GM21447 (cell line): ENCODE measurements around the gene EHD4.

Experiments used
- ATAC-seq: cut with Tn5 transposase; IDR thresholded peaks from one replicate; pipeline ENCODE4 v1.9.1; 2021; ENCODE audit not compliant: unreplicated experiment

EHD4 gene

GRCh38 chr15:41921167-41921566, 51.2 kb downstream of the EHD4 start:
- no peak for ATAC-seq

DNA sequence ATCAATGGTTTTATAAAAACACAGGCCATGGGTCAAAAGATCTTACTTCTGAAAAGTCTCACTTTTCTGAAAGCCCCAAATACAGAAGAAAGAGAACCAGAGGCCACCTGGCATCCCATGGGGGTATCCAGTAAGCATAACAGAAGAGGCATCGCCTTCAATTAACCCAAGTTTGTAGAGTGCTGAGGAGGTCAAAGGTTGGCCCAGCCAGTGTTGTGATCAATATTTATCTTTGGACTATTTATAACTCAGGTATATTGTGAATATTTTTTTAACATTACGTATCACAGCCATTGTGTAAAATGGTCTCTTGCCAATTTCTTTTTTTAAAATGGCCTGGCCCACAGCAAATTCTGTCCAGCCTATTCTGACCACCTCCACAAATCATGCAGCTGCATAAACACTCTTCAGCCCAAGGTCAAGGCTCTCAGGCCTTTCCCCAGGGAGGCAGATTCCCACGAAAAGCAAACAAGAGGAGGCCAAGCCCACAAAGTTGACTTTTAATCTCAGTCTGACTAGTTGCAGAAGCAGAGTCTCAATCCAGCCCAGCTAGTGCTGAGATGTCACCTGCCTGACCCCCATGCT, 52.3 kb downstream of the EHD4 start:
- no peak for ATAC-seq

DNA sequence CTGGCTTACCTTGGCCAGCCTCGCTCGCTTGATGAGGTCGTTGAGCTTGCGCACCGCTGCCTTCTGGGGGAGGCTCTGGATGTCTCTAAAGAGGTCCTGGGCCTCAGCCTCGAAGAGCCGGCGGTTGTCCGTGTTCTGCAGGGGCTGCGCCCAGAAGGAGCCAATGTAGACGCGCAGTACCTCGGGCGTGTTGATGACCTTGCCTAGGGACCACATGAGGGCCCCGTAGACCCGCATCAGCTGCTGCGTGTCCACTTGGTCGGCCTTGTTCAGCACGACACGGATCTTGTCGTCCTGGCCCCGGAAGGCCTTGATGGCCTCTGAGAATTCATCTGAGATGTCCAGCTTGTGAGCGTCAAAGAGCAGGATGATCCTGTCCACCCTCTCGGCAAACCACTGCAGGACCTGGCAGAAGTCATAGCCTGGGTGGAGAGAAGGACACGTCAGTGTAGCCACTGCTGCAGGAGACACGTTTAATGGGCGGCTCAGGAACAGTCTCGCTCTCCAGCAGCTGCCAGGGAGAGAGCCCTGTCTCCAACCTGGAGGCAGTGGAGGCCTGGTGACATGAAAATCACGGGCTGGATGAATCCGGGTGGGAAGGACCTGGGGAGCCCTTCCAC, 53.0 kb downstream of the EHD4 start:
- ATAC-seq, result no peak

GRCh38 chr15:41918506-41919126, 53.7 kb downstream of the EHD4 start:
- no peak for ATAC-seq

DNA sequence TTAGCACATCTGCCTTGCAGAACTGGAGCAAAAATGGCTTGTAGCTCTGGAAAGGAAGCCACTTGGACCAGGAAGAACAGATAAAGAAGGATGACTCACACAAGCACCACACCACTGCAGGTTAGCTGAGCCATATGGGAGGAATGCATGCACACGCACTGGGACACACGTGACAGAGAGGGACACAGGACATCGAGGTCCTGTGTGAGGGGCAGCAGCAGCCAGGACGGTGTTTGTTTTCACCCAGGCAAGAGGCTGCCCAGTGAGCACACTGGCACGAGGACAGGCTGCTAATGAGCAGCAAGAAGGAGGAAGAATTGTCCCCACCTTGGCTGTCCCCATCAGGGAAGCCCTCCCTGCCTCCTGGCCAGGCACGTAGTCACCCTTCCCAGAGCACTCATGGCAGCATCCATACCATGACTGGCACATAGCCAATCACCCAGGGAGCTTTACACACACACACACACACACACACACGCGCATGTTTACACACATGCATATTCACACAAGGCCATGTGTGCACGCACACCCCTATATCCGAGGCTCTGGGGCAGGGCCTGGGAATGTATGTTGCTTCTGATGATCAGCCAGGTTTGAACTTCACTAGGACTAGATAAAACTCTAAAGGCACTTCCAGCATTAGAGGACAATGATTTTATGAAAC, 54.5 kb downstream of the EHD4 start:
- ATAC-seq, result no peak

- ATAC-seq, result no peak
These were observed 56.9 kb downstream of the EHD4 start for GRCh38 chr15:41915255-41915994.

- ATAC-seq, result no peak
These were observed 57.9 kb downstream of the EHD4 start for GRCh38 chr15:41914411-41914810.

- ATAC-seq, result no peak
These were observed 59.1 kb downstream of the EHD4 start for GRCh38 chr15:41913256-41913655.

GRCh38 chr15:41911691-41912345, 60.5 kb downstream of the EHD4 start:
- no peak for ATAC-seq

DNA sequence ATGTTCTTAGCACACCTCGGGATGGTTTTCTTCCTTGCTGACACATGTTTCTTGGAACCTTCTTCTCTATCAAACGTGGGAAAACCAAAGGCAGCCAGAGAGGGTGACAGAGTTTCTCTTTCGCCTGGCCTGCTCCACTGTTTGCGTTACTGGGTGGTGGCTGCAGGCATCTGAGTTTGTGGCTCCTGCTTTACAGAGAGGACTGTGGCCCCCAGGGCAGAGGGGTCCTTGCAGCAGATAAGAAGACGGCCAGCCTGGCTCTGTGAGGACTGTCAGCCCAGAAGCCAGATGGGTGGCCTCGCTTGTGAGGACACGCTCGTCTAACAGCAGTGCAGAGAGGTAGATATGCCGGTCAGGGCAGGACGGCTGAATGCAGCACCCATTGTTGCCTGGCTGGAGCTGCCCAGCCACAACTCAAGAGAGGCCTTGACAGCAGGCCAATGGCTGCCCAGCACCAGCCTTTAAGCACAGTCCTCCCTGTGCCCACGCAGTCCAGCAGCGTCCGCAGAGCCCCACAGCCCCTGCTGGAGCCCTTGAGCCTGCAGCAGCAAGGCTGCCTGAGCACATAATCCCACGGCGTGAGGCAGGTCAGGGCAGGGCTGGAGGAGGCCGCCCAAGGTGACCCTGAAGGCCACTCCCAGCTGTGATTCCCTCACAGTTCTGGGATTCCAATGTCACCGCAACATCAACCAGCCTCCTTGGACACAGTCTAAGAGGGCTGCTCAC, 63.5 kb downstream of the EHD4 start:
- ATAC-seq, result no peak

GRCh38 chr15:41907141-41907540, 65.2 kb downstream of the EHD4 start:
- ATAC-seq, result no peak

DNA sequence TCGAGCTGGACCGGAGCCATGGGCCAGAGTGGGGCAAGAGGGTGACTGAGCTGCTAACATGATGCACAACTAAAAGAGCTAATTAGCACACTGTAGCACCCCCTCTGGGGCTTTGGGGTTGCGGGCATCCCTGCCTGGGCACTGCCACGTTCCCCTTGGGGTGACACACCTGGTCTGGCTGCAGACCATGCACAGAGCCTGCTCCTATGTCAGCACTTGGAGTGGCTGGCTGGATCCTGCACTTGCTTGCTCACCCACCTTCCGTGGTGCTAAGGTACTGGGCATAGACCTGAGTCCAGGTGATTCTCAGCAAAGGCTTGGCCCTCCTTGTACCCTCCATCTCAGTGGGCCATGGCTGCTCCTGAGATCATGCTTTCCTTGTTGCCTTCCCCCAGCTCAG, 65.7 kb downstream of the EHD4 start:
- ATAC-seq, result no peak

GRCh38 chr15:41905036-41905793, 67.1 kb downstream of the EHD4 start:
- no peak for ATAC-seq

DNA sequence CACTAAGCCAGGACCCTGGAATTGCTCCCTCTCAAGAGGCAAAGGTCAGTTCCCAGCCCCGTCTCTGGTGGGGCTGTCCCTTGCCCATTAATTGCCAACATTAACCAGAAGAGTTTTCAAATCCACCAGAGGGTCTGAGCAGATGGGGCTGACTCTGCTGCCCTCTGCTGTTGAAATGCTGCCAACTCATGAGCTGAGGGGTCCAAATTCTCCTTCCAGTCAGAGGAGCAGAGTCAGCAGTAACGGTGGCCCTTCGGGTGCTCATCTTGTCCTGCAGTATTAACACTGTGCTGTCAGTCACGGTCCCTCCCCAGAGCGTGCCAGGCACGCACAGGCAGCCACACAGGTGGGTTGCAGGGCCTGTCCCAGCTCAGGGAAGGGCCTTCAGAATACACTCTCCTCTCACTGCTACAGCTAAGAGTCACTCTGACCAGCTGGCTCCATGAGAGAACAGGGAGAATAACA, 67.8 kb downstream of the EHD4 start:
- ATAC-seq, result no peak

DNA sequence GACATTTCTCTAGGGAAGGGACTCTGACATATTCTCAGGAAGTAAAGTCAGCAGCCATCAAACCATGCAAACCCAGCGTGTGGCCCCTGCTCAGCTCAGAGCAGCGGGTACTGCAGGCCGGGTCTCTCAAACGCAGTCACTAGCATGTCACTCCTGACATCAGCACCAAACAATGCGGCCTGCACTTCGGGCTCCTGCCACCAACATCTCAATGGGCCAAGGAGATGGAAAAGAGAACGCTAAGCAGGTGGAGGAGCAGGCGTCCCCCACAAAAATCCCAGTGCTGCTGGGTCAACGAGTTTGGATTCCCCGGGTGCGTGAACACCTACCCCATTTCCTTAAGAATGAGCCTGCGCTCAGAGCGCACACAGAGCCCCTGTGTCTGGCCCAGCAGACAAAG, 68.6 kb downstream of the EHD4 start:
- no peak for ATAC-seq

- ATAC-seq, result no peak
These were observed 70.9 kb downstream of the EHD4 start for GRCh38 chr15:41901431-41901830.

DNA sequence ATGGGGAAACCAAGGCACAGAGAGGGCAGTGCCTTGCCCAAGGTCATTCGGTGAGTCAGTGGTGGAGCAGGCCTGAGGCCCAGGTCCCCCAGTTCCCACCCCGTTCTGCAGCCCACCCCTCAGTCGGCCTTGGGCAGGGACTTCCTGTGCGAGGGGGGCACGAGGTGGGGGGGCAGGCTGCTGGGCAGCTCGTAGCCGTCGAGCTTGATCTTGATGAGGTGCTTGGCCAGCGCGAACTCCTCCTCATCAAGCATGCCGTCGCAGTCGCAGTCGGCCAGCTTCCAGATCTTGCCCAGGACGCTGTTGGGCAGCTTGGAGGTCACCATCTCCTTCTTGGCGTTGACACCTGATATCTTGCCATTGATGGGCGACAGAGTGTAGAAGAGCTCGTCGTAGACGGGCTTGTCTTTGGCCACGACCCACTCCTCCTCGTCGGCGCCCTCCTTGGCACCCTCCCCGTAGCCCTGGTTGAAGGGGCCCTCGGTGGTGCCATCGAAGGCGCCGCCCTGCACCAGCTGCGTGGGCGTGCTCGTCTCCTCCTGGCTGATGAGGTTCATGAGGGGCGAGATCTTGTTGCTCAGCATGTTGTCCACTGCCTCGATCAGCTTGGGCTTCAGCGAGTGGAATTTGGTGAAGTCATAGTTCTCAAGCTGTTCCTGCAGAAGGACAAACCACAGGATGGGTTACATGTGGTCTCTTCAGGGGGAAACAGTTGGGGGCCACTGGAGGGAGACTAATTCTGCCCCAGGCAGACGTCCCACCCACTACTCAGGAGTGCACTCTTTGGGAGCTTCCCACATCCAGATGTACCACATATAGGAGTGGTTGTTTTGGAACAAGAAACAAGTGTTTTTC, 71.6 kb downstream of the EHD4 start:
- ATAC-seq, result no peak

DNA sequence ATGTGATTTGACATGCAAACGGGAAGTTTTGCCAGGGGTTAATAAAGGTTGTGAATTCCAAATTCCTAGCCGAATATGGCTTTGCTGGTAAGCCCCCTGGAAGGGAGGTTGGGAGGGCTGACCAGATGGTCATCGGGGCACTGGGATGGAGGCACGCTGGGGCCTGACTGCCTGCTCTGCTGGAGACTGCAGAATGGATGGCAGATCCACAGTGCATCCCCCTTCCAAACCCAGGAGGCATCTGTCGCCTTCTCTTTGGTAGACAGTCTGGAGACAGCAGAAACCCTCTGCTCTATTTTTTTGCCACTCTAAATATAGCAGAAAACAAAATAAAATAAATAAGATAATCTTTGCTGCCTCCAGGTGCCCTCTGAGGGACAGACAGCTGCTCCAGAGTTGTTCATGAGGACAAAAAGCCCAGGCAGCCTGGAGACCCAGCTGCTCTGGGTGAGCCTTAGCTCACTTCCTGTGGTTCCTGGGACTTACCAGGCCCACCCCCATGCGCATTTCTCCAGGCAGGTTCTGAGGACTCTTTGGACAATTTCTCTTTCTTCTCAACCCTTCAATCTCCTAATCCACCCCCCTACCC, 72.4 kb downstream of the EHD4 start:
- ATAC-seq, result no peak
